IPS DF 19.7 (cell line): ENCODE results near the gene MAST2.
"Not testable (repeated sequence)": the region's sequence is repeated elsewhere in the genome, so short reads cannot be mapped to it uniquely, and the experiment has no call there.

Source experiments
- DNase-seq: peaks from one replicate; pipeline ENCODE4 v3.0.0-alpha.2; 2013; ENCODE audit warnings: low read depth, low spot score

The MAST2 gene

DNA sequence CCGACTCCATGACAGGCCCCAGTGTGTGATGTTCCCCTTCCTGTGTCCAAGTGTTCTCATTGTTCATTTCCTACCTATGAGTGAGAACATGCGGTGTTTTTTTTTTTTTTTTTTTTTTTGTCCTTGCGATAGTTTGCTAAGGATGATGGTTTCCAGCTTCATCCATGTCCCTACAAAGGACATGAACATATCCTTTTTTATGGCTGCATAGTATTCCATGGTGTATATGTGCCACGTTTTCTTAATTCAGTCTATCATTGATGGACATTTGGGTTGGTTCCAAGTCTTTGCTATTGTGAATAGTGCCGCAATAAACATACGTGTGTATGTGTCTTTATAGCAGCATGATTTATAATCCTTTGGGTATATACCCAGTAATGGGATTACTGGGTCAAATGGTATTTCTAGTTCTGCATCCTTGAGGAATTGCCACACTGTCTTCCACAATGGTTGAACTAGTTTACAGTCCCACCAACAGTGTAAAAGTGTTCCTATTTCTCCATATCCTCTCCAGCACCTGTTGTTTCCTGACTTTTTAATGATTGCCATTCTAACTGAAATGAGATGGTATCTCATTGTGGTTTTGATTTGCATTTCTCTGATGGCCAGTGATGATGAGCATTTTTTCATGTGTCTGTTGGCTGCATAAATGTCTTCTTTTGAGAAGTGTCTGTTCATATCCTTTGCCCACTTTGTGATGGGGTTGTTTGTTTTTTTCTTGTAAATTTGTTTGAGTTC lies 54.5 kb downstream of the MAST2 start:
- not testable (repeated sequence) for DNase-seq

GRCh38 chr1:45859221-45859620 lies 55.8 kb downstream of the MAST2 start:
- DNase-seq, result no peak

DNA sequence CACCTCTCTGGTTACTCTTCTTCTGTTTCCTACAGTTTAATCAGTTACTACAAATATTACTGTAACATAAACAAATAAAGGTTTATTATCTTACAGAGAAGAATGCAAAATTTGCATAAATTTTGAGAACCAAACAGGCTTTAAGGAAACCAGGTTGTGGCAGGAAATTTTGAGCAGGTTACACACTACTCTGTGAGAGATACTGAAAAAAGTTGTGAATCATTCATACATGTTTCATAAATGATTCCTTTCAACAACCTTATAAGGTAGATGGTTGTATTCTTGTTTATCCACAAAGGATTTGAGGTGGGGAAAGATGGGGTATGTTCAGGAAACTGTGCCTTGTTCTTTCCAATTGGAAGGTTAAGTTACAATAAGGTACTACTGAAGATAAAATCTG lies 58.6 kb downstream of the MAST2 start:
- no peak for DNase-seq

GRCh38 chr1:45863218-45863617 lies 59.8 kb downstream of the MAST2 start:
- DNase-seq, result no peak

DNA sequence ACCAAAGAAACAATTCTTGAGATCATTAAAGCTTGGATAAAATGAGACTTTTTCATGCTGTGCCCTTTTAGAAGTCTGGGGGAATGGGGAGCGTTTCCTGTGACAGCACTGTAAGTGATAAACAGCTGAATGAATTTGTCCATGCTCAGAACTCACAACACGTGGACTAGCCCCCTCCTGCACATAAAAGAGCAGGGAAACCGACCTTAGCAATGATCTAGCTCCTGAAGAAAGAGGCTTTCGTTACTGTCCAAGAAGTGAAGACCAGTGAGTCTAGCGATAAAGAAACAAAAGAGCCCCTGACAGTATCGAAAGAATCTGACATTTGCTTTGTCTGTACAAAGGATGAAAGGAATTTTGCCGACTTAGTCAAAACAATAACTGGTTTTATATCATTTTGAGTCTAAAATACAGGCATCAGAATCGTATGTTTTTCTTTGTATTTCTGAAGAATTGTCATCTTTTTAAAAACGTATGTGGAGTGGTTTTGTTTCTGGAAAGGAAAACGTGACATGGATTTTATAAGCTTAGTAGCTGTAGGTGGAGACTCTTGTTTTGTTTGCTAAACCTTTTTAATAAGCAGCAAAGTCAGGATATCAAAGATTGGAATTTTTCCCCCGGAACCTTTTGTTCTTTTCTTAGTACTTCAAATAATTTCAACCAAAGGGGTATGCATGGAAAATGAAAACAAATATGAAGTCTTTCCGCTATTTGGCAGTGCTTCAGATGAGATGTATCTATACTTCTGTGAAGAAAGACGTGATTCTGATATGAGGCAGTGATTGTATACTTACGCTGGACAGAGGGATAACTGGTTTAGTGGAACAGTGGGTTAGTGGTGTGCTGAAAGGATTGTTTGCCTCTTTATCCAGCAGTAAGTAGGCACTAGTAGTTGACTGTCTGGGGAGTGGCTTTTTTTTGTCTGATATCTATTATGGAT lies 61.0 kb downstream of the MAST2 start:
- no peak for DNase-seq

DNA sequence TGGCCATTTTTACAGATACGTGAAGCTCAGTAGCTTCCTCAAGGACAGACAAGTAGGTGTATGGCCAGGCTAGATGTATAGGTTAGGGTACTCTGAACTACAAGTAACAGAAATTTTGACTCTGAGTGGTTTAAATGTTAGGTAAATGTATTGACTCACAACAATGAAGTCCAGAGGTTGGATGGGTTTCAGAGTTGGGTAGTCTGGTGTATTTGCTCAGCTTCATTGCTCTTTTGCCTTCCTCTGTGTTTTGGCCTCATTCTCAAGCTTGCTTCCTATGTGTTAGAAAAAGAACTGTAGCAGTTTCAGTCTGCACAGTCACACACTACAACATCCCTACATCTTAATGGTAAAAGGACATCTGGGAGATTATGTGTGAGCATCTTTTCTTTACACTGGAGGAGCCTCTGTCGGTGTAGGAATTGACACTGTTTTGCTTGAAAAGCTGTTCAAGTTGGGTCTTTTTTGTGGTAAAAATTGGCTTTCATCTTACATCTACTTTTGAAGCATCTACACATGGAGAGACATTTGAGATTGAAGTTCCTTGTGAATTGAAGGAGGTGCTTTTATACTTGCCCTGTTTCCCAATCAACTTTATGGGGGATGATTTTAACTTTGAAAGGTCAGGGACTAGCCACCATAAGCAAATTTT lies 64.4 kb downstream of the MAST2 start:
- no peak for DNase-seq

GRCh38 chr1:45868861-45869260 lies 65.4 kb downstream of the MAST2 start:
- no peak for DNase-seq

DNA sequence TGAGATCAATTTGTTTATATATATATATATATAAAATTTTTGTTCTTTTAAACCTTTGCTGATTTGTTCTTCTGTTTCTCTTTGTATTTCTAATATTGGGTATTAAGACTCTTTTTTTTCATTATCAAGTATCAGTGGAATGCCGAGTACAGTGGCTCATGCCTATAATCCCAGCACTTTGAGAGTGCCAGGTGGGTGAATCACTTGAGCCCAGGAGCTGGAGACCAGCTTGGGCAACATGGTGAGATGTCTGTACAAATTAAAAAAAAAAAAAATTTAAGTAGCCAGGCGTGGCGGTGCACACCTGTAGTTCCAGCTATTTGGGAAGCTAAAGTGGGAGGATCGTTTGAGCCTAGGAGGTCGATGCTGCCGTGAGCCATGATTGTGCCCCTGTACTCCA lies 67.1 kb downstream of the MAST2 start:
- DNase-seq, result no peak

GRCh38 chr1:45872173-45872801 lies 68.9 kb downstream of the MAST2 start:
- DNase-seq, result not testable (repeated sequence)

GRCh38 chr1:45876000-45876617 lies 72.7 kb downstream of the MAST2 start:
- DNase-seq, result no peak

- no peak for DNase-seq
Observed at GRCh38 chr1:45877264-45877663, 73.9 kb downstream of the MAST2 start.

- DNase-seq, result no peak
Observed at GRCh38 chr1:45879885-45880598, 76.6 kb downstream of the MAST2 start.

- DNase-seq, result no peak
Observed at GRCh38 chr1:45880930-45881329, 77.5 kb downstream of the MAST2 start.

DNA sequence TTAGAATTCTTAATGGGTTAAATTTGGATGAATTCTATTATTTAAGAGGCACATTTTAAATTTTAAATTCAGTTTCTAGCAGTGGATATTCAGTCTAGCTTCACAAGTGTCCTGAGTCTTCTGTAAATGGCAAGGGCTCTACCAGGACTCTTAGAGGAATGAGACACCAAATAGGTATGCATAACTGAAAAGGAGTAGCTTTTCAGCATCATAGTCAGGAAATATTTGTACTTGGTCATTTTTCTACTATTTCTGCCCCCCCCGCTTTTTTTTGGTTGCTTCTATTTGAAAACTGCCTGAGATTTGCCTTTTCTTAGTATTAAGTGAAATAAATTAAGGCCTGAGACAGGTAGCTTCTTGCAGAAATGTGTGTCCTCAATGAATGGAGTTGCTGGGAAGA lies 80.2 kb downstream of the MAST2 start:
- DNase-seq, result no peak

- no peak for DNase-seq
Observed at GRCh38 chr1:45884700-45885099, 81.3 kb downstream of the MAST2 start.

GRCh38 chr1:45886229-45886628 lies 82.8 kb downstream of the MAST2 start:
- DNase-seq, result no peak

- DNase-seq, result no peak
Observed at GRCh38 chr1:45887156-45887842, 83.9 kb downstream of the MAST2 start.

GRCh38 chr1:45890078-45890477 lies 86.7 kb downstream of the MAST2 start:
- no peak for DNase-seq

DNA sequence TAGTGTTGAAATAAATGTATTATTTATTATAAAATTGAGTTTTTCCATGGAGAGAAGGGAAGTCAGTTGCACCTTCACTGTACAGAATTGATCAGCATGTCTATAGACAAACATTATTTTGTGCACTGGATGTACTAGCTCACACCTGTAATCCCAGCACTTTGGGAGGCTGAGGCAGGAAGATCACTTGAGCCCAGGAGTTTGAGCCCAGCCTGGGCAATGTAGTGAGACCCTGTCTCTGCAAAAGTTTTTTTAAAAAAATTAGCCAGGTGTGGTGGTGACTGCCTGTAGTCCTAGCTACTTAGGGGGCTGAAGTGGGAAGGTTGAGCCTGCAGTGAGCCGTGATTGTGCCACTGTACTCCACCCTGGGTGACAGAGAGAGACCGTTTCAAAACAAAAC lies 87.7 kb downstream of the MAST2 start:
- DNase-seq, result no peak
